Measurements from ENCODE around the gene MEGF6.
"Not testable (repeated sequence)": the region's sequence is repeated elsewhere in the genome, so short reads cannot be mapped to it uniquely, and the experiment has no call there.

Gene MEGF6

DNA sequence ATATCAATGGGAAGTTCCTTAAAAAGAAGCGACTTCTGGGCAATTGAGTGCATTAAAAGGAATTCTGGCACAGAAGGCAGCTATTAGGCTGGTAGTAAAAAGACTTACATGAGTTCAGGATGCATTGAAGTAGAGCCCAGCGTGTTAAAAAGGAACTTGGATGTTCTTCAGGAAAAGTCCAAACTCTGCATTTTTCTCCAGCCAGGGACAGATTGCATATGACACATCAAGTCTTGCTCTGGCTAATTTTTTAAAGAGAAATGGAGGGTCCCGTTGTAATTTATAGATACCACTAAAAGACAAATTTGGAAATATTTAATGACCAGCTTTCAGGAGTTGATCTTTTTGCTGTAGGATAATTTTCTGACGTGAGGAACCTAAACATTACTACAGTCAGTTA, 14.7 kb upstream of the MEGF6 start:
- no peak for DNase-seq (ENCODE audit: low spot score)

DNA sequence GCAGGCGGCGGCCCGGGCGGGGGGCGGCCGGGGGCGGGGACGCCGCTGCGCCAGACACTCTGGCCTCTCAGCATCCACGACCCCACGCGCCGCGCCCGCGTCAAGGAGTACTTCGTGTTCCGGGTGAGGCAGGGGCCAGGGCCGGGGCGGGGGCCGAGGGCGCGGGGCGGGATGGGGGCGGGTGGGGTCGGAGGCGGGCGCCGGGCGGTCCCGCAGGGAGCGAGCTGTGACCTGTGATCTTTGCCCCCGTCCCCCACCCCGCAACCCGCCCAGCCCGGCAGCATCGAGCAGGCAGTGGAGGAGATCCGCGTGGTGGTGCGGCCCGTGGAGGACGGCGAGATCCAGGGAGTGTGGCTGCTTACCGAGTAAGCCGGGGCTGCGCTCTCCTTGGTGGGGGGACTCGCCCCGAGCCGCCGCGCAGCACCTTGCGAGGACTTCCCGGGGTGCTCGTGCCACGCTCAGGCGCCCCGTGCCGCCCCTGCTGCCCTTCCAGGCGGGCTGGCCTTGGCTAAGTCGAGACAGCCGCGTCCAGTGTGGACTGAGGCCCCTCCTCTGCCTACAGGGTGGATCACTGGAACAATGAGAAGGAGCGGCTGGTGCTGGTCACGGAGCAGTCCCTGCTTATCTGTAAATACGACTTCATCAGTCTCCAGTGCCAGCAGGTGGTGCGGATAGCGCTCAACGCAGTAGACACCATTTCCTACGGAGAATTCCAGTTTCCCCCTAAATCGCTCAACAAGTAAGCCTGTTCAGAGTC, 14.0 kb upstream of the MEGF6 start:
- peak; percentile 19 for DNase-seq (ENCODE audit: low spot score)

DNA sequence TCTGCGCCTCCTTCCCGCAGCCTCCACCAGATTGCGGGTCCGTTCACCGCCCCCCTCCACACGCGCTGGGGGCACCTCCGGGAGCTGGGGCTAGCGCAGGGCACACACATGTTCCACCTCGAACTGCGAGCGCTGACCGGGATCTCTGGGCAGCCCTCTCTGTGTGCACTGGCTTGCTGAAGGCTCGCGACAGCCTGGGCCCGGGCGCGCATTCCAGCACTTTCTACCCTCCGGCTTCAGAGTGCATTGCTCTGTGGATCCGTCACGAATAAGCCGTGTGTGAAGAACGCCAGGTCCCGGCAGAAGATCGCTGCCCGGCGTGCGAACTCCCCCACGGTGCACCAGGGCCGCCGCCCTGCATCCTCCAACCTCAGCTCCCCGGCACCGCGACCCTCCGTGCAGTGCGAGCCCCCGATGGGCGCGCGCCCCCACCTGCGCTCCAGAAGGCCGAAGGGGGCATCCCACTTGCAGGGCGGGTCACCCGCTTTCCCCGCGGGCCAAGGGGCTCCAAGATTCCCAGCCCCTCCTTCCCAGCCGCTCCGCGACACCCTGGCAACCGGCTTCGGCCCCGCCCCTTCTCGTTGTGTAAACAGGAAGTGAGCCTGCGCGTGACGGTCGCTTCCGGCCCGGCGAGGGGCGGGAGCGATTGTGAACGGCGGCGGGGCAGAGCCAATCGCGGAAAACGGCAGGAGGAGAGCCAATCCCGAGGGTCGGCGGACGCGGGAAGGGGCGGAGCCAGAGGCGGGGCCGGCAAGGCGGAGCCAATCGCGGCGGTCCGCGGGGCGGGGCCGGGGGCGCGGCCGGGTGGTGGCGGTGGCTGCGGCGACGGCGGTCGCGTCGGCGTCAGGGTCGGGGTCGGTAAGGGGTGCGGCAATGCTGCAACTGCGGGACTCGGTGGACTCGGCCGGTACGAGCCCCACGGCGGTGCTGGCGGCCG, 13.2 kb upstream of the MEGF6 start, which contains the start of gene TPRG1L:
TPRG1L (plus strand) TSS at position 816 of the 937 bp plus-strand sequence; CDS start at position 874, 58 bp downstream.
- DNase-seq (ENCODE audit: low spot score) = peak; percentile 97

DNA sequence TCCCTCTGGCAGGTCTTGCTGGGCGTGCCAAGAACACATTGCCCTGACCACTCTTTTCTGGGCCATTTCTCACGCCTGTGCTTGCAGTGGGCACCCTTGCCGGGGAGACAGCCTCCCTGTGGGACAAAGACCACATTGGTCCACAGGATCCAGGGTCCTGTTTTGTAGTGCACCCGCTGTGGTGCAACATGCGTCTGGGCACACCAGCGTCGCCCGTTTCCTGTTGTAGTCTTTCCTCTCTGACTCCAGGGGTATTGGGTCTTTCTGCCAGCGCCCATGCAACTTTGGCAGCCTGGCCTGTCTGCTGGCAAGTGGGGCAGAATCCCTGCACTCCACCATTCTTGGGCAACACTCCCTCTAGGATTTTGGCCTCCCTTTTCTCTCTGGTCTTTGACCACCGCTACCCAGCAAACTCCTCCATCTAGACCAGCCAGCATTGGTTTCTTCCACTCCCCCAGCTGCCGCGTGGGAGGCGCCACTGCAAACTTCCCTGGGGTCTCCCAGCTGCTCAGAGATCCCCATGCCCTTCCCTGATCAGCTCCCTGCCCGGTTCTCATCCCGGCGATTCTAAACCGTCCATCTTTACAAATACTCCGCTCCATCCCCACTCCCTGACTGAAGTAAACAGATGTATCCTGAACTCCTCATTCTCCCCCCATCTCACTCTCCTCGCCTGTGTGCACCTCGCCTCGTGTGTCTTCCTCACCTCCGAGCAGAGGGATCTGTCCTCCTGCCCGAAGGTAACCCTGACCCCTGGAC, 12.3 kb upstream of the MEGF6 start:
- DNase-seq (ENCODE audit: low spot score) = no peak

GRCh38 chr1:3622102-3622501, 10.8 kb upstream of the MEGF6 start:
- not testable (repeated sequence) for DNase-seq (ENCODE audit: low spot score)

DNA sequence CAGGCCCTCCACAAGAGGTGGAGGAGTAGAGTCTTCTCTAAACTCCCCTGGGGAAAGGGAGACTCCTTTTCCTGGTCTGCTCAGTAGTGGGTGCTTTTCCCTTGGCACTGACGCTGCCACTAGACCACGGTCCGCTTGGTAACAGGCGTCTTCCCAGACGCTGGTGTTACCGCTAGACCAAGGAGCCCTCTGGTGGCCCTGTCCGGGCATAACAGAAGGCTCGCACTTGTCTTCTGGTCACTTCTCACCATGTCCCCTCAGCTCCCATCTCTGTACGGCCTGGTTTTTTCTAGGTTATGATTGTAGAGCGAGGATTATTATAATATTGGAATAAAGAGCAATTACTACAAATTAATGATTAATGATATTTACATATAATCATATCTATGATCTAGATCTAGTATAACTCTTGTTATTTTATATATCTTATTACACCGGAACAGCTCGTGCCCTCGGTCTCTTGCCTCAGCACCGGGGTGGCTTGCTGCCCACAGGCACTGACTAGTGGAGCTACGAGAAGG, 9.9 kb upstream of the MEGF6 start:
- not testable (repeated sequence) for DNase-seq (ENCODE audit: low spot score)

DNA sequence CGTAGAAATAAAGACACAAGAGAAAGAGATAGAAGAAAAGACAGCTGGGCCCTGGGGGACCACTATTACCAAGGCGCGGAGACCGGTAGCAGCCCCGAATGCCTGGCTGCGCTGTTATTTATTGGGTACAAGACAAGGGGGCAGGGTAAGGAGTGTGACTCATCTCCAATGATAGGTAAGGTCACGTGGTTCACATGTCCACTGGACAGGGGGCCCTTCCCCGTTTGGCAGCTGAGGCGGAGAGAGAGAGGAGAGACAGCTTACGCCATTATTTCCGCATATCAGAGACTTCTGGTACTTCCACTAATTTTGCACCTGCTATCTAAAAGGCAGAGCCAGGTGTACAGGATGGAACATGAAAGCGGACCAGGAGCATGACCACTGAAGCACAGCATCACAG, 9.4 kb upstream of the MEGF6 start:
- no peak for DNase-seq (ENCODE audit: low spot score)

- peak; percentile 77 for DNase-seq (ENCODE audit: low spot score)
Observed at GRCh38 chr1:3618881-3619671, 7.8 kb upstream of the MEGF6 start.

DNA sequence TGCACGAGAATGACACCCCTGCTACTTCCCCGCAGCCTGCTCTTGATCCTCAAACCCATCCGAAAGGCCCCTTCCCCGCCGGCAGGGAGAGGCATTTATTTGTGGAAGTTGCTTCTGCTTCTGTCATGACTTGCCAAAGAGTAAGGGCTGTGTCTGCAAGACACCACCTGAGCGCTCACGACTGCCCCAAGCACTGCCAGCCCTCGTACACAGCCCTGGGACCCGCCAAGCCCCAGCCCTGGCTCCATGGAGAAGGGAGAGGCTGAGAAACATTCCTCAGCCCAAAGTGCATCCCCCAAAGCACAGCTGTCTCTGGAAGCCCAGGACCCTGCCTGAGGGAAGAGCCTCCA, 7.2 kb upstream of the MEGF6 start:
- DNase-seq (ENCODE audit: low spot score) = no peak

- no peak for DNase-seq (ENCODE audit: low spot score)
Observed at GRCh38 chr1:3617806-3618345, 6.6 kb upstream of the MEGF6 start.

DNA sequence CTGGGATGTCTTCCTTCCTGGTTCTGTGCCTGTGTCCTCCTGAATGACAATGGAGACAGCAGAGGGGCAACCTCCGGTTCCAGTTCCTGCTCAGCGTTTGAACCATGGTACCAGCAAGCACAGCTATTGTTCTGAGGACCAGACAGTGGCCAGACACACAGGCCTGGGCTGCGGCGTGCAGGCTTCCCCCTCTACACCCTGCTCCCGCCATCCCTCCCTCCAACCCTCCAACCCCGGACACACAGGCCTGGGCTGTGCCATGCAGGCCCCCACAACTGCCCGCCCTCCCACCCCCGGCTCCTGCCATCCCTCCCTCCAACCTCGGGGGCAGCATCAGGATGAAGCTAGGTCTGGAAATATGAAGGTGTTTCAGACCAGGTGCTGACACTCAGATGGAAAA, 5.6 kb upstream of the MEGF6 start:
- DNase-seq (ENCODE audit: low spot score) = no peak

DNA sequence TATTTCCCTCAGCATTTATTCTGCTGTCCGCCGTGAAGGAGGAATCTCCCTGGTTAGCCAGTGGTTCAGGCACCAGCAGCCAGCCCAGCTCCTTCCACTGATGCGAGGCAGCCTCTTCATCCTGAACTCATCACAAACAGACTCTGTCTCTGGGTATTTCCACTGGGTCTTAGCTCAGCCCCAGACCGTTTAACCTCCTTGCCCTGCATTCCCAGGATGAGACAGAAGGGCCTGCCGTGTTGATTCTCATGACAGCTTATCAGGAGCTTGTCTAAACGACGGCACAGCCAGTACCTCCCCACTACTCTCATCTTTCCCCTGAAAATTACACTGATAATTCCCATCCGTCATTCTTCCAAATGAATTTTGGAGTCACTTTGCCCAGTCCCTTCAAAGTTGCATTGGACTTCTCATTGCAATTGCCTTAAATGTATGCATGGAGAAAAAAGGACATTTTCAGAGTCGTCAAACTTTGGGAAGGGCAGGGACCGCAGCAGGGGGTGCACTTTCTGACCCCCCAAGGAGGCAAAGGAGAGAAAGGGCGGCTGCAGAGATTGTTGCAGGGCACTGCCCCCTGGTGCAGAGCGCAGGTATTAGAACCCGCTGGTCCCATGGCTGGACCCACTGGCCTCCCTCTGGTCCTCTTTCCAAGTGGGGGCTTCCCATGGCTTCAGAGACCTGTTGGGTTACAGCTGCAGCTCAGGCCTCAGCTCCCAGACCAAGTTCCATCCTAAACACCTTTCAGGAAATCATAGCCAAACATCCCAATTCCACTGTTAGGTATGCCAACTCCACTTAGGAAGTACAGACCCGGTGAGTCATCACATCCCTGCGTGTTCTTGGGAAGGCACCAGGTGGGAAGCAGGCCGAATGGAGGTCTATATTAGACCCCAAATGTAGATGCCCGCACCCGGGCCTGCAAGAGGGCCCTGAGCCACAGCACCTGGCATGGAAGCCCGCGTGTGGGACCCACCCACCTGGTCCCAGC, 3.7 kb upstream of the MEGF6 start:
- no peak for DNase-seq (ENCODE audit: low spot score)

DNA sequence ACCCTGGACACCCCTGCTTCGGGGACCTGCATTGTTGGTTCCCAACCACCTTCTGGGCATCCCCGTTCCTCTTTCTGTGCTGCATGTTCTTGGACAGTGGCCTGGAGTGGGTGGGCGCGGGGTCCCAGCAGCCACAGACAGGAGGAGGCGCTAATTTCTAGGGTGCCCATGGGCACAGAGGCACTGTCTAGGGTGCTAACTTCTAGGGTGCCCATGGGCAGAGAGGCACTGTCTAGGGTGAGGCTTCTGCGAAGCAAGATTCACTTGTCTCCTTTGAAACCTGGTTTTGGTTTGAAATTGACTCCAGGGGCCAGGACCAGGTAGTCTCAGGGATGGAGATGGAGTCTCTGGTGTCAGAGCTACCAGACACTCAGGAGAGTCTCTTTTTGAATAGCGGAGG, 815 bp upstream of the MEGF6 start:
- no peak for DNase-seq (ENCODE audit: low spot score)

GRCh38 chr1:3610527-3611169, 660 bp downstream of the MEGF6 start:
- no peak for DNase-seq (ENCODE audit: low spot score)

DNA sequence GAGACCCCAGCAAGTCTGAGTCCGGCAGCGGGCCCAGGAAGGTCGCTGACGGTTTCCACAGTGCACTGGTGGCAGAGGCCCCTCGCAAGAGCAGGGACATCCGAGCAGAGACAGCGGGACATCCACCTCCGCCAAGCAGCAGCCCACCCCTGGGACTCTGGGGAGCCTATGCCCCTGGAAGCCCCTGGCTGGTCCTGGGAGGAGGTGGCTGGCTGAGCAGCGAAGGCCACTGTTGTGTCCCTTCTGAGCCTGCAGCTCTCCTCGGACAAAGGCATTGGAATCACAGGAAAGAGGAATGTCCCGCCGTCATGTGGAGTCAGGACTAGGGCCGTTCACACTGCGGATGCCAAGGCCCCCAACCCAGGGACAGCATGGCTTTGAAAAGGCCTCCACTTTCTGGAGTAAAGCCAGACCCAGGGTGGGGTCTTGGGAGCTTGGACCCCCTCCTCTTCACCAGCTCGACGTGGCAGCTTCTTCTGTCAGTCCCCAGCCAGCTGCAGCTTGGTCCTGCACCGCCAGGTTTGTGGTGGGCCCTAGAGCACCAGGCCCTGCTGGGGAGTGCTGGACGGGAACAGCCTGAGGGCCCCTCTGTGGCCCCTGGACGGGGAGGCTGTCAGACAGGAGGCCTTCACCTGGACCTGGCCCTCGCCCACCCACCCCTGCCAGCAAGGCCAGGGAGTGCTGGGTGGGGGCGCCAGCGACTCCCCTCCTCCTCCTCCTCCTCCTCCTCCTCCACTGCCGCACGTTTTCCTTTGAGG, 1.4 kb downstream of the MEGF6 start:
- DNase-seq (ENCODE audit: low spot score) = no peak

- DNase-seq (ENCODE audit: low spot score) = no peak
Observed at GRCh38 chr1:3609016-3609768, 2.1 kb downstream of the MEGF6 start.

DNA sequence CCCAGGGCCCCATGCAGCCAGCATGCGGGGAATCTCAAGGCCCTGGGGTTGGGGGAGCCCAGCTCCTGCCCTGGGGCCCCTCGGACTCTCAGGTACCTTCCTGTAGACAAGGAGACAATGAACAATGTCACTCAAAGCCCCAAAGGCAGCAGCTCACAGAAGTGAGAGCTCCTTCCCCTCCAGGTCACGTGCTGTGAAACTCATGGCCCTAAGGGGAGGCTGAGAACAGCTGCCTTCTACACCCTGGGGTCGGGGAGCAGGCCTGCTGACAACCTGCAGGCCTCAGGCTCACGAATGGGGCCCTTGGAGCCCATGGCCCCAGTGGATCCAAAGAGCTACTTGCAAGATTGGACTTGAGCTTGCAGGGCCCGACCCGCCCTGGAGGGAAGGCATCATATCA, 3.2 kb downstream of the MEGF6 start:
- no peak for DNase-seq (ENCODE audit: low spot score)

- DNase-seq (ENCODE audit: low spot score) = no peak
Observed at GRCh38 chr1:3607703-3608065, 3.6 kb downstream of the MEGF6 start.

Measured in CD4-positive, alpha-beta T cell treated with Interleukin-6 at 100 ng/mL for 8 hours (primary cell).